Measurements from ENCODE around the gene TLX3. TPM values are rescaled to one million over a fixed set of nuclear protein-coding genes. Genes with fewer than 3 reads are reported as not detected.

Gene TLX3
- polyA plus RNA-seq, 4 donors, result not detected

GRCh38 chr5:171300358-171300757 is 8.7 kb upstream of the TLX3 start:
- DNase-seq (ENCODE audit: low read depth in 4 of 4, low spot score in 3 of 4), result no peak

GRCh38 chr5:171306166-171306565 is 2.9 kb upstream of the TLX3 start:
- DNase-seq (ENCODE audit: low read depth in 4 of 4, low spot score in 3 of 4), result no peak

GRCh38 chr5:171306781-171307591 is 2.1 kb upstream of the TLX3 start:
- no peak for DNase-seq (ENCODE audit: low read depth in 4 of 4, low spot score in 3 of 4)

- no peak for DNase-seq (ENCODE audit: low read depth in 4 of 4, low spot score in 3 of 4)
These were observed 1.1 kb upstream of the TLX3 start for GRCh38 chr5:171307789-171308452.

- DNase-seq (ENCODE audit: low read depth in 4 of 4, low spot score in 3 of 4), result no peak
These were observed 496 bp downstream of the TLX3 start for GRCh38 chr5:171309276-171310211.

- DNase-seq (ENCODE audit: low read depth in 4 of 4, low spot score in 3 of 4), result no peak
These were observed 1.3 kb downstream of the TLX3 start for GRCh38 chr5:171310212-171310818.

- DNase-seq (ENCODE audit: low read depth in 4 of 4, low spot score in 3 of 4), result no peak
These were observed 1.8 kb downstream of the TLX3 start for GRCh38 chr5:171310819-171311321.

- DNase-seq (ENCODE audit: low read depth in 4 of 4, low spot score in 3 of 4), result no peak
These were observed 2.5 kb downstream of the TLX3 start for GRCh38 chr5:171311322-171312077.

- DNase-seq (ENCODE audit: low read depth in 4 of 4, low spot score in 3 of 4), result no peak
These were observed 3.3 kb downstream of the TLX3 start for GRCh38 chr5:171312129-171312974.

- DNase-seq (ENCODE audit: low read depth in 4 of 4, low spot score in 3 of 4), result no peak
These were observed 4.6 kb downstream of the TLX3 start for GRCh38 chr5:171313481-171314206.

GRCh38 chr5:171314728-171315385 is 5.8 kb downstream of the TLX3 start:
- no peak for DNase-seq (ENCODE audit: low read depth in 4 of 4, low spot score in 3 of 4)

GRCh38 chr5:171315386-171315891 is 6.4 kb downstream of the TLX3 start:
- no peak for DNase-seq (ENCODE audit: low read depth in 4 of 4, low spot score in 3 of 4)

- no peak for DNase-seq (ENCODE audit: low read depth in 4 of 4, low spot score in 3 of 4)
These were observed 6.8 kb downstream of the TLX3 start for GRCh38 chr5:171315925-171316257.

GRCh38 chr5:171316258-171317121 is 7.4 kb downstream of the TLX3 start:
- DNase-seq (ENCODE audit: low read depth in 4 of 4, low spot score in 3 of 4), result no peak

GRCh38 chr5:171317230-171317629 is 8.2 kb downstream of the TLX3 start:
- no peak for DNase-seq (ENCODE audit: low read depth in 4 of 4, low spot score in 3 of 4)

- DNase-seq (ENCODE audit: low read depth in 4 of 4, low spot score in 3 of 4), result no peak
These were observed 9.0 kb downstream of the TLX3 start for GRCh38 chr5:171318026-171318425.

GRCh38 chr5:171321447-171321846 is 12.4 kb downstream of the TLX3 start:
- no peak for DNase-seq (ENCODE audit: low read depth in 4 of 4, low spot score in 3 of 4)

All from left renal pelvis (tissue), 4 donors.